HepG2 (cell line): ENCODE data around the gene RFX6. TPM values are rescaled to one million over a fixed set of nuclear protein-coding genes. Genes with fewer than 3 reads are reported as not detected.

Experiments
- ATAC-seq: fragments of 200-7000 bp; cut with Tn5 transposase; 3 replicates; pipeline ENCODE4 v1.9.1; 2020; ENCODE audit warnings: mild to moderate bottlenecking, moderate library complexity
- BruUV-seq: library from RNA; stranded (reverse); fragments of 400-500 nt; replicated peaks from 2 replicates; lab custom pipeline; 2021; lab: Mats Ljungman, UMichigan
- CTCF ChIA-PET: fragments of 300-600 bp; formaldehyde crosslinking; extraction: SDS; loops from one replicate; lab custom pipeline; 2021; ENCODE audit warnings: low total read pairs, inconsistent platforms, low intra/inter-chr PET ratio; lab: Yijun Ruan, JAX
- POLR2A ChIA-PET: fragments of 350-600 bp; sonication (Branson Sonifier 250); formaldehyde crosslinking; loops from one replicate; lab custom pipeline; 2020; ENCODE audit warnings: antibody characterized with exemption, inconsistent platforms; lab: Yijun Ruan, JAX
- DNase-seq: peaks from one replicate; pipeline ENCODE4 v3.0.0-alpha.2; 2015; ENCODE audit warnings: low spot score
- FAIRE-seq: peaks from 3 replicates; lab custom pipeline; 2011; peaks lifted over from hg19 to GRCh38; lab: Jason Lieb, UNC
- H2AFZ ChIP-seq: one replicate; pipeline ENCODE4 v1.6.1; 2011; ENCODE audit warnings: low read length, inconsistent platforms
- H3K27ac ChIP-seq: fragments of 300-600 bp; 3 replicates; pipeline ENCODE4 v1.8.0; 2011; ENCODE audit warnings: mixed run types, mild to moderate bottlenecking, mixed read lengths, low read length, inconsistent platforms; ENCODE audit not compliant: insufficient read depth; ENCODE audit errors: extremely low read length
- H3K27me3 ChIP-seq, 2 experiments: fragments of 200-600 bp in 1 of 2; 2 replicates in 1 of 2; 3 replicates in 1 of 2; pipeline versions ENCODE4 v1.6.0 to v1.8.0; 2011; ENCODE audit warnings: low read length in 2 of 2, mild to moderate bottlenecking in 2 of 2, moderate library complexity in 2 of 2, inconsistent platforms in 1 of 2; ENCODE audit not compliant: insufficient read depth in 2 of 2, control insufficient read depth in 1 of 2
- H3K36me3 ChIP-seq, 2 experiments: fragments of 200-600 bp in 1 of 2; replicated peaks in 1 of 2; 2 replicates in 1 of 2; 3 replicates in 1 of 2; pipeline versions ENCODE4 v1.5.1 to v1.8.0; 2011; ENCODE audit warnings: low read length in 2 of 2, inconsistent platforms in 1 of 2; ENCODE audit not compliant: insufficient read depth in 2 of 2, control insufficient read depth in 1 of 2
- H3K4me1 ChIP-seq: 2 replicates; pipeline ENCODE4 v1.5.1; 2012; ENCODE audit warnings: low read length, inconsistent platforms; ENCODE audit not compliant: insufficient read depth
- H3K4me2 ChIP-seq: 2 replicates; pipeline ENCODE4 v1.6.0; 2011; ENCODE audit warnings: low read depth, low read length, inconsistent platforms
- H3K4me3 ChIP-seq, 3 experiments: fragments of 200-600 bp in 1 of 3; sonication (generic), shearing (Covaris generic) in 1 of 3; replicated peaks in 1 of 3; 2 replicates each; pipeline ENCODE4 v1.5.1; 2011 to 2016; ENCODE audit warnings: low read length in 3 of 3, inconsistent platforms in 2 of 3, low read depth in 2 of 3, mild to moderate bottlenecking in 2 of 3, control low read depth in 1 of 3, mixed read lengths in 1 of 3; ENCODE audit not compliant: insufficient read depth in 1 of 3
- H3K79me2 ChIP-seq: one replicate; pipeline ENCODE4 v1.6.1; 2011; ENCODE audit warnings: low read length, inconsistent platforms; ENCODE audit not compliant: insufficient read depth
- H3K9ac ChIP-seq: 2 replicates; pipeline ENCODE4 v1.6.0; 2011; ENCODE audit warnings: mild to moderate bottlenecking, low read depth, low read length, inconsistent platforms; ENCODE audit not compliant: insufficient read depth
- H3K9me3 ChIP-seq: 2 replicates; pipeline ENCODE4 v1.5.1; 2012; ENCODE audit warnings: mild to moderate bottlenecking, low read length
- H4K20me1 ChIP-seq: 2 replicates; pipeline ENCODE4 v1.6.0; 2011; ENCODE audit warnings: inconsistent platforms, mild to moderate bottlenecking, low read length, moderate library complexity; ENCODE audit not compliant: insufficient read depth
- FOXA1 ChIP-seq, 2 experiments: fragments of 450-650 bp in 1 of 2; sonication (generic) in 1 of 2; formaldehyde crosslinking in 1 of 2; IDR thresholded peaks; 2 replicates each; pipeline versions ENCODE4 v1.4.0 to v1.6.1; 2016 to 2020; ENCODE audit warnings: missing genetic modification reagents in 1 of 2
- NR2F2 ChIP-seq: IDR thresholded peaks from 2 replicates; pipeline ENCODE4 v1.6.1; 2012; ENCODE audit warnings: low read depth, inconsistent platforms, borderline replicate concordance
- SRY ChIP-seq: sonication (generic); formaldehyde crosslinking; IDR thresholded peaks from 2 replicates; pipeline ENCODE4 v1.8.0; 2022; ENCODE audit warnings: mild to moderate bottlenecking, missing genetic modification reagents
- ZFP91 ChIP-seq: sonication (generic); formaldehyde crosslinking; IDR thresholded peaks from 2 replicates; pipeline ENCODE4 v1.9.0; 2022; ENCODE audit warnings: missing genetic modification reagents, mild to moderate bottlenecking, borderline replicate concordance
- ZMYM4 ChIP-seq: sonication (generic); formaldehyde crosslinking; IDR thresholded peaks from 2 replicates; pipeline ENCODE4 v1.8.1; 2023; ENCODE audit warnings: mild to moderate bottlenecking, missing genetic modification reagents
- ZNF816 ChIP-seq: sonication (generic); formaldehyde crosslinking; IDR thresholded peaks from 2 replicates; pipeline ENCODE4 v1.8.0; 2022; ENCODE audit warnings: missing genetic modification reagents, mild to moderate bottlenecking, borderline replicate concordance
- ZNF83 ChIP-seq: sonication (generic); formaldehyde crosslinking; IDR thresholded peaks from 2 replicates; pipeline ENCODE4 v1.4.0; 2020; ENCODE audit warnings: missing genetic modification reagents, mild to moderate bottlenecking, borderline replicate concordance
- ZSCAN30 ChIP-seq: sonication (generic); formaldehyde crosslinking; IDR thresholded peaks from 2 replicates; pipeline ENCODE4 v1.5.0; 2020; ENCODE audit warnings: mild to moderate bottlenecking, missing genetic modification reagents
- whole genome bisulfite sequencing: methylation state at CpG from one replicate; pipeline ENCODE4 v1.1.6; 2017; ENCODE audit warnings: low lambda C conversion rate; 5-methylcytosine and 5-hydroxymethylcytosine counted together
- in situ Hi-C: cut with HindIII; loops from 2 replicates; pipeline ENCODE4 v1.10.0; 2017; ENCODE audit warnings: low pct_unique_long_range_greater_than_20kb; ENCODE audit not compliant: extremely low pct_ligation_motif_present
- intact Hi-C: fragments of 100-400 bp; cut with micrococcal nuclease; formaldehyde crosslinking; loops from one replicate; pipeline ENCODE4 v1.10.0; 2022; ENCODE audit not compliant: unreplicated experiment
- polyA plus RNA-seq, 8 experiments: library from polyadenylated mRNA; depleted of rRNA in 3 of 8; stranded (reverse) in 7 of 8; unstranded in 1 of 8; fragments of >200 nt; fragmentation: Illumina TruSeq in 4 of 8; extraction: Trizol in 4 of 8; gene quantifications; 2 replicates each; pipeline versions ENCODE4 v1.2.1 to v1.2.3, GENCODE V29; 2011 to 2016; ENCODE audit warnings: low read depth in 4 of 8, missing spikeins in 1 of 8, mixed read lengths in 1 of 8; ENCODE audit not compliant: insufficient read depth in 1 of 8
- total RNA-seq, 5 experiments: library from RNA; depleted of rRNA; stranded (reverse); fragments of >200 nt; fragmentation: Illumina TruSeq; extraction: Trizol; gene quantifications; 2 replicates each; pipeline ENCODE4 v1.2.3, GENCODE V29; 2016; ENCODE audit warnings: low read depth in 1 of 5
- TF ChIP-seq, protein P1 (sequence below): sonication (generic); formaldehyde crosslinking; IDR thresholded peaks from 2 replicates; pipeline ENCODE4 v1.4.0; 2020; ENCODE audit warnings: missing genetic modification reagents
- TF ChIP-seq, protein P2 (sequence below): conservative IDR thresholded peaks from 2 replicates; pipeline ENCODE4 v1.6.1; 2018; ENCODE audit warnings: missing genetic modification reagents
- TF ChIP-seq, protein P3 (sequence below): sonication (generic); formaldehyde crosslinking; IDR thresholded peaks from 2 replicates; pipeline ENCODE4 v1.4.0; 2020; ENCODE audit warnings: mild to moderate bottlenecking, missing genetic modification reagents, borderline replicate concordance
- TF ChIP-seq, protein P4 (sequence below): sonication (generic); formaldehyde crosslinking; IDR thresholded peaks from 2 replicates; pipeline ENCODE4 v1.8.0; 2022; ENCODE audit warnings: missing genetic modification reagents, mild to moderate bottlenecking, borderline replicate concordance

The RFX6 gene
- total and polyA plus RNA-seq, 2 of the 13 experiments (the other 11 are each of a cell fraction or from before 2014, with no cell fraction given) = 0.04 TPM; not detected in 1

DNA sequence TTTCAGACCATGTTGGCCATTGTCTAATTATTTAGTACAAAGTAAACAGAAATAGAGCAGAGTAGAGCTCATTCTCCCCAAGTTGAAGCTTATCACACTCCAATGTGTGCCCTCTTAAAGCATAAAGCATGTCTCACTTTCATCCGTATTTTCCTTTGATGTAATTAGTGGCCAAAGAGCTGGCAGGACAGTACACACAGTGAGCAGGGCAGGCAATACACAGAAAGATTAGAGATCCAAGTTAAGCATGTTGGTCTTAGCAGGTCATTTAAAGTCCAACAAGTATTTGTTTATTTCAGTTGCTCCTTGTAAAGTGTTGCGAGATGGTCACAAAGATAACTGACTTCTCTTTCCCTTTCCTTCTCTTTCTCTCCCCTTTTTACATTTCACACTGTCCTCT is 47.2 kb downstream of the RFX6 start:
- ATAC-seq (peak; percentile 88), DNase-seq (peak; percentile 63), FAIRE-seq (peak; percentile 52)
- Histone ChIP-seq H3K9ac (no peak overlapping the region), H3K27ac (no peak overlapping the region), H3K4me2 (no peak overlapping the region), H3K4me3 (no peak overlapping the region), H3K36me3 (no peaks in the 10 kb centered on the region), H3K27me3 (no peaks in the 10 kb centered on the region), H3K79me2 (no peaks in the 10 kb centered on the region), H3K9me3 (no peaks in the 10 kb centered on the region), H4K20me1 (no peaks in the 10 kb centered on the region), H3K4me1 (peaks cover 16% of the 10 kb centered on the region), H2AFZ (no peak overlapping the region)
- ChIA-PET CTCF (no interaction called here), POLR2A (no interaction called here)
- 2% methylated on average over 2 of the region's 2 CpGs for WGBS
- intact Hi-C loops = no loop called here
- in situ Hi-C loops = no loop called here
- BruUV-seq = no TSS peak
- TF ChIP-seq, protein P1, sequence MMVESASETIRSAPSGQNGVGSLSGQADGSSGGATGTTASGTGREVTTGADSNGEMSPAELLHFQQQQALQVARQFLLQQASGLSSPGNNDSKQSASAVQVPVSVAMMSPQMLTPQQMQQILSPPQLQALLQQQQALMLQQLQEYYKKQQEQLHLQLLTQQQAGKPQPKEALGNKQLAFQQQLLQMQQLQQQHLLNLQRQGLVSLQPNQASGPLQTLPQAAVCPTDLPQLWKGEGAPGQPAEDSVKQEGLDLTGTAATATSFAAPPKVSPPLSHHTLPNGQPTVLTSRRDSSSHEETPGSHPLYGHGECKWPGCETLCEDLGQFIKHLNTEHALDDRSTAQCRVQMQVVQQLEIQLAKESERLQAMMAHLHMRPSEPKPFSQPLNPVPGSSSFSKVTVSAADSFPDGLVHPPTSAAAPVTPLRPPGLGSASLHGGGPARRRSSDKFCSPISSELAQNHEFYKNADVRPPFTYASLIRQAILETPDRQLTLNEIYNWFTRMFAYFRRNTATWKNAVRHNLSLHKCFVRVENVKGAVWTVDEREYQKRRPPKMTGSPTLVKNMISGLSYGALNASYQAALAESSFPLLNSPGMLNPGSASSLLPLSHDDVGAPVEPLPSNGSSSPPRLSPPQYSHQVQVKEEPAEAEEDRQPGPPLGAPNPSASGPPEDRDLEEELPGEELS = peak; percentile 58
- TF ChIP-seq ZFP91 (CRISPR knock-in tag) (no peak), ZNF816 (CRISPR knock-in tag) (no peak), ZNF83 (CRISPR knock-in tag) (no peak), FOXA1 (IDR thresholded peaks at IDR 0.05) (no peak), FOXA1 (CRISPR knock-in tag; IDR thresholded peaks at IDR 0.05) (peak; percentile 30; the same call in 1 of the 2 replicates), SRY (CRISPR knock-in tag) (no peak), ZSCAN30 (CRISPR knock-in tag) (no peak), ZMYM4 (CRISPR knock-in tag) (no peak), NR2F2 (peak; percentile 57; the same call in 1 of the 2 replicates)
- TF ChIP-seq, protein P2, sequence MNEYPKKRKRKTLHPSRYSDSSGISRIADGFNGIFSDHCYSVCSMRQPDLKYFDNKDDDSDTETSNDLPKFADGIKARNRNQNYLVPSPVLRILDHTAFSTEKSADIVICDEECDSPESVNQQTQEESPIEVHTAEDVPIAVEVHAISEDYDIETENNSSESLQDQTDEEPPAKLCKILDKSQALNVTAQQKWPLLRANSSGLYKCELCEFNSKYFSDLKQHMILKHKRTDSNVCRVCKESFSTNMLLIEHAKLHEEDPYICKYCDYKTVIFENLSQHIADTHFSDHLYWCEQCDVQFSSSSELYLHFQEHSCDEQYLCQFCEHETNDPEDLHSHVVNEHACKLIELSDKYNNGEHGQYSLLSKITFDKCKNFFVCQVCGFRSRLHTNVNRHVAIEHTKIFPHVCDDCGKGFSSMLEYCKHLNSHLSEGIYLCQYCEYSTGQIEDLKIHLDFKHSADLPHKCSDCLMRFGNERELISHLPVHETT = no peak
- TF ChIP-seq, protein P3, sequence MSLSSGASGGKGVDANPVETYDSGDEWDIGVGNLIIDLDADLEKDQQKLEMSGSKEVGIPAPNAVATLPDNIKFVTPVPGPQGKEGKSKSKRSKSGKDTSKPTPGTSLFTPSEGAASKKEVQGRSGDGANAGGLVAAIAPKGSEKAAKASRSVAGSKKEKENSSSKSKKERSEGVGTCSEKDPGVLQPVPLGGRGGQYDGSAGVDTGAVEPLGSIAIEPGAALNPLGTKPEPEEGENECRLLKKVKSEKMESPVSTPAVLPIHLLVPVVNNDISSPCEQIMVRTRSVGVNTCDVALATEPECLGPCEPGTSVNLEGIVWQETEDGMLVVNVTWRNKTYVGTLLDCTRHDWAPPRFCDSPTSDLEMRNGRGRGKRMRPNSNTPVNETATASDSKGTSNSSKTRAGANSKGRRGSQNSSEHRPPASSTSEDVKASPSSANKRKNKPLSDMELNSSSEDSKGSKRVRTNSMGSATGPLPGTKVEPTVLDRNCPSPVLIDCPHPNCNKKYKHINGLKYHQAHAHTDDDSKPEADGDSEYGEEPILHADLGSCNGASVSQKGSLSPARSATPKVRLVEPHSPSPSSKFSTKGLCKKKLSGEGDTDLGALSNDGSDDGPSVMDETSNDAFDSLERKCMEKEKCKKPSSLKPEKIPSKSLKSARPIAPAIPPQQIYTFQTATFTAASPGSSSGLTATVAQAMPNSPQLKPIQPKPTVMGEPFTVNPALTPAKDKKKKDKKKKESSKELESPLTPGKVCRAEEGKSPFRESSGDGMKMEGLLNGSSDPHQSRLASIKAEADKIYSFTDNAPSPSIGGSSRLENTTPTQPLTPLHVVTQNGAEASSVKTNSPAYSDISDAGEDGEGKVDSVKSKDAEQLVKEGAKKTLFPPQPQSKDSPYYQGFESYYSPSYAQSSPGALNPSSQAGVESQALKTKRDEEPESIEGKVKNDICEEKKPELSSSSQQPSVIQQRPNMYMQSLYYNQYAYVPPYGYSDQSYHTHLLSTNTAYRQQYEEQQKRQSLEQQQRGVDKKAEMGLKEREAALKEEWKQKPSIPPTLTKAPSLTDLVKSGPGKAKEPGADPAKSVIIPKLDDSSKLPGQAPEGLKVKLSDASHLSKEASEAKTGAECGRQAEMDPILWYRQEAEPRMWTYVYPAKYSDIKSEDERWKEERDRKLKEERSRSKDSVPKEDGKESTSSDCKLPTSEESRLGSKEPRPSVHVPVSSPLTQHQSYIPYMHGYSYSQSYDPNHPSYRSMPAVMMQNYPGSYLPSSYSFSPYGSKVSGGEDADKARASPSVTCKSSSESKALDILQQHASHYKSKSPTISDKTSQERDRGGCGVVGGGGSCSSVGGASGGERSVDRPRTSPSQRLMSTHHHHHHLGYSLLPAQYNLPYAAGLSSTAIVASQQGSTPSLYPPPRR = peak; percentile 91
- TF ChIP-seq, protein P4, sequence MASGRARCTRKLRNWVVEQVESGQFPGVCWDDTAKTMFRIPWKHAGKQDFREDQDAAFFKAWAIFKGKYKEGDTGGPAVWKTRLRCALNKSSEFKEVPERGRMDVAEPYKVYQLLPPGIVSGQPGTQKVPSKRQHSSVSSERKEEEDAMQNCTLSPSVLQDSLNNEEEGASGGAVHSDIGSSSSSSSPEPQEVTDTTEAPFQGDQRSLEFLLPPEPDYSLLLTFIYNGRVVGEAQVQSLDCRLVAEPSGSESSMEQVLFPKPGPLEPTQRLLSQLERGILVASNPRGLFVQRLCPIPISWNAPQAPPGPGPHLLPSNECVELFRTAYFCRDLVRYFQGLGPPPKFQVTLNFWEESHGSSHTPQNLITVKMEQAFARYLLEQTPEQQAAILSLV = no peak
